ENCODE data around the gene EDEM1. TPM values are rescaled to one million over a fixed set of nuclear protein-coding genes. Genes with fewer than 3 reads are reported as not detected.

Gene EDEM1
- polyA plus RNA-seq, 1 experiment, result 42.5 TPM

- DNase-seq (ENCODE audit: low read depth, low spot score), result no peak
- CTCF ChIA-PET, result no interaction called here
- POLR2A ChIA-PET, result no interaction called here
- no peaks in the 10 kb centered on the region for H3K27me3 ChIP-seq (ENCODE audit: control insufficient read depth, insufficient read depth, low read length)
- peaks cover 4% of the 10 kb centered on the region; the same call in 1 of the 2 replicates for H3K9me3 ChIP-seq (ENCODE audit: control insufficient read depth, insufficient read depth, low read length)
- TF ChIP-seq CTCF (IDR thresholded peaks at IDR 0.05; ENCODE audit: low read depth, low read length), result no peak
- H3K4me3 ChIP-seq (ENCODE audit: low read depth, low read length), result no peak overlapping the region
- H3K27ac ChIP-seq (ENCODE audit: low read depth, low read length), result no peak overlapping the region
These were observed 58.4 kb downstream of the EDEM1 start for GRCh38 chr3:5245927-5246326.

GRCh38 chr3:5248822-5249221 is 61.3 kb downstream of the EDEM1 start:
- H3K27me3 ChIP-seq (ENCODE audit: control insufficient read depth, insufficient read depth, low read length), result no peaks in the 10 kb centered on the region
- no peaks in the 10 kb centered on the region for H3K9me3 ChIP-seq (ENCODE audit: control insufficient read depth, insufficient read depth, low read length)
- CTCF ChIA-PET, result no interaction called here
- no peak for TF ChIP-seq CTCF (IDR thresholded peaks at IDR 0.05; ENCODE audit: low read depth, low read length)
- POLR2A ChIA-PET, result no interaction called here
- H3K27ac ChIP-seq (ENCODE audit: low read depth, low read length), result no peak overlapping the region
- H3K4me3 ChIP-seq (ENCODE audit: low read depth, low read length), result no peak overlapping the region
- DNase-seq (ENCODE audit: low read depth, low spot score), result no peak

DNA sequence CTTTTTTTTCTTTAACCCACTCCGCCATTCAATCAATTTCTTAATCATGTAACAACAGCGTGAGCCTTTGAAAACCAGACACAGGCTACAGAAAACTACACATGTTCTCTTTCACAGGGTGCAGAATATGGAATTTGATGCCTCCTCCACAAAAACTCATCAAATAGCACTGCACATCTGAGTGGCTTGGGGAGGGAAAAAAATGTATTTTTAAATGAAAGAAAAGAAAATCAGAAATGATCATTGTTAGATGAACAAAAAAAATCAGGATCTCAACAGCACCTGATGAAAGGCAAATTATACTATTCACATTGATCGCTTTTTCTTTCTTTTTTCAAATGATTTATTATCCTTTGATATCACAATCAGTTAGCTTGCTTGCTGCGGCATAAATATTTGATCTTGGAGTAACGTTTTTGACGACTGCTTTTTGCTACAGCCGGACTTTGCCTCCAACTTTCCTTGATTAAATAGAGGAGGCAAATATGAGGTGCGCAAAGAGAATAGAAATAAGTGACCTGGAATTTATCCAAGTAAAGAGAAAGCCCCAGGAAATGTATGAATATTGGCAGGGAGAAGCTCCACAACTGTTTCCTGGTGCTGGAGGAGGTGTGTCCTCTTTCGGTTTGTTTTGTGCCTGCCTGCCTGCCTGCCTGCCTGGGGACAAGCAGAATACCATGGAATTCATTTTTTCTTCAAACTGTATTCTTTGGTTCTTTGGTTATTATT is 63.1 kb downstream of the EDEM1 start:
- POLR2A ChIA-PET, result interaction anchor here (0.6 kb wide), 1 partner anchor 267 kb away, joined by 3 read pairs; no protein-coding TSS in a partner anchor
- H3K27ac ChIP-seq (ENCODE audit: low read depth, low read length), result no peak overlapping the region

DNA sequence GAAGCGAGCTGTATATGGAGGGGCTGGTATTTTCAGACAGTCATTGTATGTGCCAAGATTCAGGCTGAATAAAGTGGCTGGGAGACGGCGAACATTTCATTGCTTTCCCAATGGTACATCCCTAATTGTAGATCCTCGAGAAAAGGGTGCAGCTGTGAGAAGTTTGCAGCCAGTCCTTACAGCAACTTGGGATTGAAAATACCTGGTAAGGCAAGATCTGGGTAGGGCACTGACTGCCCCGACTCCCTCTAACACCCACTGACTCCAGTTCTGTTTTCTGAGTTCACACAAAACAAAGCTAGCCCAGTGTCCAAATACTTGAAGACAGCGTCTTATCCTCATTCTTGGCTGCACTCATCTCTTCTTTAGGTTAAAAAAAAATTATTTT is 63.7 kb downstream of the EDEM1 start:
- no peak for TF ChIP-seq CTCF (IDR thresholded peaks at IDR 0.05; ENCODE audit: low read depth, low read length)
- Histone ChIP-seq H3K9me3 (ENCODE audit: control insufficient read depth, insufficient read depth, low read length) (no peaks in the 10 kb centered on the region), H3K4me3 (ENCODE audit: low read depth, low read length) (peak overlapping the region; percentile 40), H3K27me3 (ENCODE audit: control insufficient read depth, insufficient read depth, low read length) (peaks cover 3% of the 10 kb centered on the region), H3K27ac (ENCODE audit: low read depth, low read length) (no peak overlapping the region)
- CTCF ChIA-PET, result interaction anchor here (0.5 kb wide), 1 partner anchor 594 kb away, joined by 4 read pairs; no protein-coding TSS in a partner anchor
- POLR2A ChIA-PET, result interaction anchor here (0.6 kb wide), 1 partner anchor 268 kb away, joined by 3 read pairs; no protein-coding TSS in a partner anchor
- no peak for DNase-seq (ENCODE audit: low read depth, low spot score)

More for the DNA sequence above, 63.1 kb downstream of the EDEM1 start:
- CTCF ChIA-PET, result interaction anchor here (0.5 to 0.7 kb wide), 2 partner anchors 23 to 594 kb away, joined by 4 read pairs; no protein-coding TSS in a partner anchor
- Histone ChIP-seq H3K27me3 (ENCODE audit: control insufficient read depth, insufficient read depth, low read length) (peaks cover 3% of the 10 kb centered on the region), H3K4me3 (ENCODE audit: low read depth, low read length) (peak overlapping the region; percentile 40), H3K9me3 (ENCODE audit: control insufficient read depth, insufficient read depth, low read length) (no peaks in the 10 kb centered on the region)
- TF ChIP-seq CTCF (IDR thresholded peaks at IDR 0.05; ENCODE audit: low read depth, low read length), result no peak
- no peak for DNase-seq (ENCODE audit: low read depth, low spot score)

GRCh38 chr3:5252131-5252530 is 64.6 kb downstream of the EDEM1 start:
- ChIA-PET CTCF (no interaction called here), POLR2A (no interaction called here)
- Histone ChIP-seq H3K27ac (ENCODE audit: low read depth, low read length) (no peak overlapping the region), H3K9me3 (ENCODE audit: control insufficient read depth, insufficient read depth, low read length) (no peaks in the 10 kb centered on the region), H3K27me3 (ENCODE audit: control insufficient read depth, insufficient read depth, low read length) (peaks cover 3% of the 10 kb centered on the region), H3K4me3 (ENCODE audit: low read depth, low read length) (no peak overlapping the region)
- no peak for TF ChIP-seq CTCF (IDR thresholded peaks at IDR 0.05; ENCODE audit: low read depth, low read length)
- DNase-seq (ENCODE audit: low read depth, low spot score), result no peak

Measured in AG04450 (cell line).